C4-2B (cell line): ENCODE results near the gene NEDD4L.

Experiments
- CTCF ChIP-seq: fragments of 450-650 bp; conservative IDR thresholded peaks from 2 replicates; pipeline ENCODE4 v1.5.1; 2017; ENCODE audit warnings: mild to moderate bottlenecking
- ZFX ChIP-seq: fragments of 450-650 bp; IDR thresholded peaks from 2 replicates; pipeline ENCODE4 v1.6.1; 2017

GRCh38 chr18:58028109-58028784 lies 15.8 kb upstream of the NEDD4L start:
- TF ChIP-seq CTCF (no peak), ZFX (no peak)
